ENCODE measurements around the gene HRG.

The HRG gene

DNA sequence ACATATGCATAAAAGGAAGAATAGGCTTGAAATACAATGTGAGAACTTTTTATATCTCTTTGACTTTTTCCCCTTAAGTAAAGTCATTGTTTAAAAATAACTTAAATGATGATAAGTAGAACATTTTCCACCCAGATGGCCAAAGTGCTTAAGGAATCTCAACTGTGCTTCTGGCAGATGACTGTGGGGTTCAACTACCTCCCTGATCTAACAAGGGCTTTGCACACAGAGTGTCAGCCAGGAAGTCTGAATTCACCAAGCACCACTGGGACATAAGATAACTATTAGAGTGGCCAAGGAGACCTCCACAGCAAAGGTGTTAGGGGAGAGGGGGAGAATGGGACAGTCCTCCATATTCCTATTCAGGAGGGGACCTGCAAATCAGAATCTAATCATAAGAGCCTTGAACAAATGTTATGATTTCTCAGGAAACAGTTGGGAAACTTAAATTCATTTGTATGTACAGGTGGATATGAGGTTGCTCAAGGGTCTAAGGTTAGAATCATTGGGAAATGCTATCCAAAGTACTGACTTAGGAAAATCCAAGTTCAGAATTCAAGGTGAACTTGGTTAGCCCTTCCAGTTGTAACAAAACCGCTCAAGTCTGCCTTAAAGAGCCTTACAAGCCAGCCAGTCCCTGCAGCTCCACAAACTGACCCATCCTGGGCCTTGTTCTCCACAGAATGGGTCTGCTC, 25.9 kb upstream of the HRG start, which contains the start of gene FETUB:
TSS of gene FETUB (plus strand) at position 622 of the 695 bp plus-strand sequence. CDS start at position 684, 62 bp downstream.
- no peak for DNase-seq

DNA sequence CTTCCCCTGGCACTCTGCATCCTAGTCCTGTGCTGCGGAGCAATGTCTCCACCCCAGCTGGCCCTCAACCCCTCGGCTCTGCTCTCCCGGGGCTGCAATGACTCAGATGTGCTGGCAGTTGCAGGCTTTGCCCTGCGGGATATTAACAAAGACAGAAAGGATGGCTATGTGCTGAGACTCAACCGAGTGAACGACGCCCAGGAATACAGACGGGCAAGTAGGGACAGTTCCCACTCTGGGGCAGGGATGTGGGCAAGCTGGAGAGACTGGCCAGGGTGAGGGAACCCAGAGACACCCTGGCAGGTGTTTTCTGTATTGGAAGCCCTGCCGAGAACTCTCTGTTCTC, 25.4 kb upstream of the HRG start:
- DNase-seq, result no peak

DNA sequence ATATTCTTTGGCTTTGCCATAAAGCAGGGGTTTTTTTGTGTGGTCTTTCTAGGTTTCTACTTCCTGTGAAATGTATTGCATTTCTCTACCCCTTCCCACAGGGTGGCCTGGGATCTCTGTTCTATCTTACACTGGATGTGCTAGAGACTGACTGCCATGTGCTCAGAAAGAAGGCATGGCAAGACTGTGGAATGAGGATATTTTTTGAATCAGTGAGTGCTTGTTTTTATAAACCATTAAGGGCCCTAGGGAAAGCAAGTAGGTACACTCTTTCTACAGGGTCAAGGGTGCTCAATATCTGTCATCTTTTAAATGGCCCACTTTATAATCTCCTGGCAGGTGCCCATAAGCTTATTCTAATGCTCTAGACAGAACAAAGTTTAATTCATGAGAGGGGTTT, 24.9 kb upstream of the HRG start:
- no peak for DNase-seq

DNA sequence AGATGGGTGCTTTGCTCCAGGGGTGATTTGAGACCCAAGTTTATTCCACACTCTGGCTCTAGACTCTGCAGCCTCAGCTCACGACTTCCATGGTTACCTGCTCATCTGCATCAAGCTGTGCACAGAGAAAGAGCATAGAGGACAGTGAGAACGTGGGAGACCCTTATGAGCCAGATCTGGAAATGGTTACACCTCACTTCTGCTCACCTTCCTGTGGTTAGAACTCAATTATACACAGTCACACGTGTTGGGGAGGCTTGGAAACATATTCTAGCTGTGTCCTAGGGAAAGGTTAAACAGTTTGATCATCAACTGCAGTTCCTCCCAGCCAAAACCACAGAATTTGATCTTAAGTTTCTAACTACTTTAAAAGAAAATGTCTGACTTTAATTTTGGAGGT, 23.8 kb upstream of the HRG start:
- no peak for DNase-seq

DNA sequence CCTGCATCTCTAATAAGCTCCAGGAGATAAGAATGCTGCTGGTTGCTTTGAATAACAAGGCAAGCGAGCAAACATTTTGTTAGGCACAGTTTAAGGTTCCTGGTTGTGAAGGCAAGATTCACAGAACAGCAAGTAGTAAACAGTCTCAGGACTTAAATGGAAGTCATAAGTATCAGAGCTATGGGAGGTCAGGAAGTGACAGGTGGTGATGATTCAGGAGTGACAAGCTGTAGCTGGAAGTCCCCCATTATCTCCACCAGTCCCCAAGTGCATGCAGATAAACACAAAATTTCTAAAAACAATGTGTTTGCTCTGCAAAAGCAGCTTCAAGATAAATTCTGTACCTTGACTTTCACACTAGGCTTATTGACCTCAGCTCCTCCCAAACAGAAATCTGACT, 22.3 kb upstream of the HRG start:
- DNase-seq, result no peak

DNA sequence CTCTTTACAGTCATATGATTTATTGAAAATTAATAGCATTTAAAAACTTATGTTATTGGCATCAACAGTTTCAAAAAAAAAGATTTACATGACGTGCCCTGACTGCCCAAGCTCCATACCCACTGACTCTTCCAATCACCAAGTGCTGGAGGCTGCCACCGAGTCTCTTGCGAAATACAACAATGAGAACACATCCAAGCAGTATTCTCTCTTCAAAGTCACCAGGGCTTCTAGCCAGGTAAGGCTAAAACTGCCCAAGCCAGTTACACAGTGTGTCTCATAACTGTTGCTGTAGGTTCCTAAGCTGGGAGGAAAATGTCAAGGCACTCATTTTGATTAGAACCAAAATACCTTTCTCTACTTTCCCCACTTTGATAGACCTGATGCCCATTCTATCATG, 21.1 kb upstream of the HRG start:
- DNase-seq, result no peak

DNA sequence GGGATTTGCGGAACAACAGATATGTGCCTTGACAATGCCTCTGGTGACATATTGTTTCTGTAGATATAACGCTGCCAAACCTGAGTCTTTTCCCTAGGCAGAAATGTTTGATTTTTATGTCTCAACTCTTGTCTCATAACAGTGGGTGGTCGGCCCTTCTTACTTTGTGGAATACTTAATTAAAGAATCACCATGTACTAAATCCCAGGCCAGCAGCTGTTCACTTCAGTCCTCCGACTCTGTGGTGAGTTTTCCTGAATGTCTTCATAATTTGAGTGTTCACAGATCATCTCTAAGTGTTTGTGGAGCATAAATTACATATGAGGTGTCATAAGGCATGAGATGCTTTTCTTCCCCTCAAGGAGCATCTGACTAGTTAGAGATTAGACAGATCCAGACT, 19.7 kb upstream of the HRG start:
- no peak for DNase-seq

DNA sequence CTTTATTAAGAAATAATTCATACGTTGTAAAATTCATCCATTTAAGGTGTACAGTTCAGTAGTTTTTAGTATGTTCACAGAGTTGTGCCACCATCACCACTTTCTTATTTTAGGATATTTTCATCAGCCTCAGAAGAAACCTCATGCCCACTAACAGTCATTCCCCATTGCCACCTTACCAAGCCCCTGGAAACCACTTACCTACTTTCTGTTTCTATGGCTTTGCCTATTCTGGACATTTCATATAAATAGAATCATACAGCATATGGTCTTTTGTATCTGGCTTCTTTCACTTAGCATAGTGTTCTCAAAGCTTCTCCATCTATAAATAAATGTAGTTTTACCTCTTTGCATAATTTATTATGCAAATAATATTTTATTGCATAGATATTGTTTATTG, 19.0 kb upstream of the HRG start:
- no peak for DNase-seq

DNA sequence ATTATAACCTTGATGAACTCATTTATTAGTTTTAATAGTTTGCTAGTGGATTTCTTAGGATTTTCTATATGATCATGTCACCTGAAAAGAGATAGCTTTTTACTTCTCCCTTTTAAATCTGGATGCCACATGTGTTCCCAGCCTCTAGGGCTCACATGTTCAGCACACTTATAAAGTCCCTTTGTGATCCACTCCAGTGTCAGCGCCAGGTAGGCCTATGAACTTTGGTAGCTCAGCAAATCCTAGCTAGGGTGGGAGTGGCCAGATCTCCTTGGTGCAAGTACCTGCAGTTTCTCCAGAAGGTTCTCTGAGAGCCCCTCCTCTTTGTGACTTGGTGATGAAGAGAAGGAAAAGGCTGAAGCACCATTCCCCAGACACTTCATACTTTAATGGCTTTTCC, 17.0 kb upstream of the HRG start:
- no peak for DNase-seq

DNA sequence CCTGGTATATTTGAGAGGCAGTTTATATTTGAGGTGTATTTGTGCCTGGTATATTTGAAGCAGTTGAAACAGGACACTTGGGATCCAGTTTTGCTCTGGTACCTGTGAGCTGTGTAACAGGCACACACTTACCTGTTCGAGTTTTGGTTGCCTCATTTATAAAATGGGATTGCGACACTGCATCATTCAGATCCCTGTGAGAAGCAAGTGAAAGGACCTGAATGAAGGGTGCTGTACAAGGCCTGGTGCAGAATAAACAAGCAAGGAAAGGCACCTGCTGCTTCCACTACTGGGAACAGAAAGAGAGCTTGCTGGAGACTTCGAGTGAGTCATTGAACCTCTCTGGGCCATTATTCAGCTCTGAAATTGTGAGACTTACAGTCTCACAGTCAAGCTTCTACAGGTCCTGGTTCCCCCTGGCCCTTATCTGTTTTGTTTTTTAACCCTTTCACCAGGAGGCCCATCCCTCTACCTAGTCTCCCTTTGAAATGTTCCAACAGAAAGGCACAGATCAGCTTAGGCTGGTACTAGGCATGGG, 14.1 kb upstream of the HRG start:
- DNase-seq, result no peak

DNA sequence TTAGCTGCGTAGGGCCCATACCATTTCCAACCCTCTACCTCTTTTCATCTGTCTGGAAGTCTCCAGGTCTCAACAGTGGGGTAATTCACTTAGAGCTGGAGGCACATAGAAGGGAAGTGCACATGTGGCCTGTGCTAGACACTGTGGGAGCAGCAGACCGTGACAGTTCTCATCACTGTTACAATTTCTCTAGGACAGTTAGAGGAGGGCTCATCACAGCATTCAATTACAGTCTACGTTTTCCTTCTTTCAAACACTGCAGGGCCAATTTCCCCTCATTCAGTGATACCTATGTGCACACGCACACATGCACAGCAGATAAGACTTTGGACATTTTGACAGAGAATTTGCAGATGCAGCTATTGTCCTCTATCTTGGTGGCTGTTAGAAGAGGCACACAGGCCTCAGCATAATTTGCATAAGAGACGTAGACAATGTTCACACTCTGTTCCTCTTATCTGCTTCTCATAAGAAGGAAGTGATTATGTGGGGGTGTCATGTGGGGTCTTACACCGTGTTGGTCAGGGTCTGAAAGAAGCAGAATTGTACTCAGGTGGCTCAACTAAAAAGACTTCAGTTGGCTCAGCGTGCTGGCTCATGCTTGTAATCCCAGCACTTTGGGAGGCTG, 12.6 kb upstream of the HRG start:
- no peak for DNase-seq

DNA sequence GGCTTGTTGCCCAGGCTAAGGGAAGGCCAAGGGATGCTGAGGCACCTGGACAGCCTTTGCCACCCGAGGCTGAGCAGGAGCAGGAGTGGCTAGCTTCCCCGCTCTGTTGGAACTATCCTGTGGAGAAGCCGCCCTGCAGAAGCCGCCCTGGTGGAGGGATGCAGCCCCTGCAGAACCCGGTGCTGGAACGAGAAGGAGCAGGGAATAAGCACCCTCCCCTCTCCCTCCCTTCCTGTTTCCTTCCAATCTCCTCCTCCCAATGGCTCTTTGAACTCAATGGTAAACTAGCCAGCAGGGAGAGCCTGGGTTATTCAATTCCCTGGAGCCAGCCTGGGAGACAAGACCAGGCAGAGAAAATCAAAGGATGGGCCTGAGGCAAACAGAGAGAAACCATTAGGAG, 11.8 kb upstream of the HRG start:
- no peak for DNase-seq

DNA sequence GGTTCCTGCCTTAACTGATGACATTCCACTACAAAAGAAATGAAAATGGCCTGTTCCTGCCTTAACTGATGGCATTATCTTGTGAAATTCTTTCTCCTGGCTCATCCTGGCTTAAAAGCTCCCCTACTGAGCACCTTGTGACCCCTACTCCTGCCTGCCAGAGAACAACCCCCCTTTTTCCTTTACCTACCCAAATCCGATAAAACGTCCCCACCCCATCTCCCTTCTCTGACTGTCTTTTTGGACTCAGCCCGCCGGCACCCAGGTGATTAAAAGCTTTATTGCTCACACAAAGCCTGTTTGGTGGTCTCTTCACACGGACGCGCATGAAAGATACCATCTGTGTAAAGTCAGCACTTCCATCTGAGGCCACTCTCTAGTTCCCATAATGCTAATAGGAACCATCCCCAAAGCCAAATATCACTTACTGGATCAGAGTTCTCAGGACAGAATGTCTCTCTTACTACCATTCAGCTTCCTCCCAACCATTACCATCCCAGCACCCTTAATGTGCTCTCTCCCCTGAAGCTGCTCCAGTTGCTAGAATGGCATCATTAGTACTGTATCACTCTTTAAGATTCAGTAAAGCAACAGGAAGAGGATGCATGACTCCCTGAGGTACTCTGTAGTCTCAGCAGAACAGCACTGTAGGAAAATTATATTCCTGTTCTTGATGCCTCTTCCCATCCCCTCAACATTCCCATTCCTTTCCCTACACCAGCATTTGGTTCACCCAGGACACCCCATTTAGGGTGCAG, 2.3 kb upstream of the HRG start:
- no peak for DNase-seq

DNA sequence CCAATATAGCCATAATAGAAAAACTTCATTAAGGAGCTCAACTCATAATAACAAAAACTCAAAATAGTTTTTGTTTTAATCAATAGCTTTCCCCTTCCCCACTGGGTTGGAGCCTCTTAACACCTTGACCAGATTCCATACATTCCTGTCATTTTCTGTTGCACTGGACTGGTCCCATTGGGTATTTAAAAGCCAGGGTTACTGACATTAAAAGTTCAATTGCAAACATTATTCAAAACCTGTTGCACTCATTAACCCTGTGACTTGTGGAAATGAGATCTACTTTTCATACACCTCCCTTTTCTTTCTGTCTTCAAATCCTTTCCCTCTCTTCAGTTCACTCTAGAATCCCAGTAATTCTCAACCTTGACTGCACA, 1.7 kb upstream of the HRG start:
- DNase-seq, result no peak

DNA sequence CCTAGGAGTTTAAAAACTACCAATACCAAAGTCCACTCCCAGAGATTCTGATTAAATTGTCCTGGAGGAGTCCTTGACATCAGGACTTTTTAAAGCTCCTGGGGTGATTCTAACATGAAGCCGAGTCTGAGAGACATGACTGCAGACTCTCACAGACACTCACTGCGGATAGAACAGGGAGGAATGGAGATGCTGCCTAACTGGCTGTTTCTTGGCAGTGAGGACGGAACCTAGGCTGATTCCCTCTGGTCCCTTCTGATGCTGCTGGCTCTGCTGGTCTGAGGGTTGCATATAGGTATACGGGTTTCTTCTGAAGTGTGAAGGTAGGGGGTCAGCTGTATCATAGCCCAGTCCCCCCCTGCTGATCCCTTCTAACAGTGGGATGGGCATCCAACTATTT, 1.3 kb upstream of the HRG start:
- DNase-seq, result no peak

DNA sequence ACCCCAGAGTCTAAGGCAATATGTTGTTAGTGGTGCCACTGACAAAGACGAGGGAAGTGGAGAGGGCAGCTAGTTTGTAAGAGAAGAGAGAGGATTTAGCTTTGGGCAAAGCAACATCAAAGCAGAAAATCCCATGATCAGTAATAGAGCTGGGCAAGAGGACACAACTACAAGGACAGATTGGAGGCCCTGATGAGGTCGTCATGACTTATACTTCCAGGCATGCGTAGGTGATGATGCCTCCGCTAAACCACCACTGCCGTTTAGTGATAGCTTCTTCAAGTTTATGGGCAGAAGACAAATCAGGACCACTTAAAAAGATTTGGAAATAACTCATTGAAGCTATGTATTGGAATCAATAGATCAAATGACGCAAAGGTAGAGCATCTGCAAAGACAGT, 2.6 kb downstream of the HRG start:
- DNase-seq, result no peak

DNA sequence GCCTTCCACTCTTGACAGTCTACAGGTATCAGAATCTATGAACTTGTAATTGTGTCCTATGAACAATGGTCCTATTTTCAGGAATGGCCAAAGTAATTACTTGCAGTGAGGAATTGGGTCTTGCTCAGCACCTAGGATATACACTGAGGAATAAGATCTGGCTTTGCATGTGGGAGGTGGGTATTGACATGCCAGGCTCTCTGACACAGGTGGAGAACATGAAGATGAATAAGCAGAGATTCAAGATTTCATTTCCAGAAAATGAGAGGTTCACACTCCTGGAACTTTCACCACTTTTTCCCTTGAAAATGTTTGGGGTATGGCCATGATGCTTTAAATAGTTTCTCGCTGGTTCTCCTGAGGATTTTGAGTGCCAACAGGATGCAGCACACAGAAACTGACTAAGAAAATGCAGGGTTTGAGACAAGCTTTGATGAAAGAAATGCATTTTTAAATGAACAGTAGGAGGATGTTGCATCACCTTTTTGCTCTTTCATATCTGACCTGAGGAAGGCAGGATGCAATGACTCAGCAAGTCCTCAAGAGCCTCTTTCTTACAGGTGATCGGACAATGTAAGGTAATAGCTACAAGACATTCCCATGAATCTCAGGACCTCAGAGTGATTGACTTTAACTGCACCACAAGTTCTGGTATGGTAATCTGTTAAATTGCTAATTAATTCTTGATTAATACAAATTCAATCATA, 3.7 kb downstream of the HRG start:
- no peak for DNase-seq

DNA sequence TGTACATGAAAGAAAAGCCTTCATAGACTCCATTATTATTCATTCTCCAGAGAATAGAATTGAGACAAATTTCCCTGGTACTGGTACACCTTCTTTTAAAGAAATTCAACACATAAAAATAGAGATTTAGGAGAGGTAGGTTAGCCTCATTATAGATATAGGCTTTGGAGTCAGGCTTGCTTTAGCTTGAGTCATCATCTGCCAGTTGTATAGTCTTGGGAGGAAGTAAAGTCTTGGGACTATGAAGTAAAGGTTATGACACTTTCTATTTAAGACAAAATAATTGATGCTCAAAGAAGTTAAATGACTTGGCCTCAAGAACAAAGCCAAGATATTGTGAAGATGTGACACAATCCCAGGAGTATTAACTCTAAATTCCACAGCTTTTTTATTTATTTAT, 4.3 kb downstream of the HRG start:
- no peak for DNase-seq

DNA sequence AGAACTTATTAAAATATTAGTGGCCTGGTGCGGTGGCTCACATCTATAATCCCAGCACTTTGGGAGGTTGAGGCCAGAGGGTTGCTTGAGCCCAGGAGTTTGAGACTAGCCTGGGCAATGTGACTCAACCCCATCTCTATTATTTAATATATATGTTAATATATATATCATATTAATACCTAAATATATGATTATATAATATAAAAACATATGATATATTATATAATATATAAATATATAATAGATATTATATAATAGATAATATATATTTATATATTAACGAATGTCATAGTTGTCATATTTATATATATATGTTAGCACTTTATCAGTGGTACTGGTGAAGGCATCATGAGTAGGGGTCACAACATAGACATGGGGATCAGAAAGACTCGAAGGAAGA, 5.2 kb downstream of the HRG start:
- DNase-seq, result no peak

DNA sequence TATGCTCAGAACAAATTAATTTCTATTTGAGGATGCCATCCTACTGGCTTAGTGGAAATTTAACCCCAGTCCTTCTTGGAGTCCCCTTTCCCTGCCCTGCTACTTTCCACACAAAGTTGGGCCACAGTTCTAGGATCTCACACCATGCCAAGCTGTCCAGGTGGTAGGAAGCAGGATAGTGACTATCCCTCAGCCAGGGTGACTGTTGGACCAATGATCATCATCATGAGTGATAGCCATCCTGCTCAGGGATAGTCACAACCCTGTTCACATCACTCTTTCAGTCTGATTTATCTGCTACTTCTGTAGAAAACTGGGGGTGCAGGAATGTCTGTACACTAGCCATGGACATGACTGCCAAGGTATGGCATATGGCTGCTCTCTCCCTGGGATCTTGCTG, 12.8 kb downstream of the HRG start:
- DNase-seq, result no peak

DNA sequence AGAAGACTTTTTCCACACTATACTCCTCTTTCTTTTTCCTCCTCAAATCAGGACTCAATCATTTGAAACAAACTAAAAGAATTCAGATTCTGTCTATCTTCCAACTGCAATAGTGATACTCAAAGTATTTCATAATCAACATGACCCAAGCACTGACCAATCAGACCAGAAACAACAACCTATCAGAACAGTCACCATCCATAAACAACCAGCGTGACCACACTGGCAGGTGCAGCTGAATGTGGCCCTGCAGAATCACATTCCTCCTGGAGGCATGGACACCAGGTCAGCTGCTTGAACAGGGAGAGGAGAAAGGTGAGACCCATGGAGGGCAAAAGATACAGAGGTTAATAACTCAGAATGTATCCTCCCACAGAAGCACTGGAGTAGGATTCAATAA, 13.3 kb downstream of the HRG start:
- no peak for DNase-seq

DNA sequence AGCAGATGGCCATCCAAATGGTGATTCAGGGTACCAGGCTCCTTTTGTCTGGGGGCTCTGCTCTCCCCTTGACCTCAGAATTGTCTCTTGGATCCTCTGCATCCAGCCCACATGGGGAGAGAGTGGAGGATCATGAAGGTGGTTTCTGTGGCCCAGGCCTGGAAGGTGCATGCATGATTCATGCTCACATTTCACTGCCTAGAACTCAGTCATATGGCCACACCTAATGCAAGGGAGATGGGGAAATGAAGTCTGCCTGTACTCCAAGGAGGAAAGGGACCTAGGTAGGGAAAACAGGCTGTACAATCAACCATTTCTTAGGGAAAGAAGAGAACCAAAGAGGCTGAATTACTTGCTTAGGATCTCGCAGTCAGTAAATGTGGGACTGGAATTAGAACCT, 15.1 kb downstream of the HRG start:
- DNase-seq, result no peak

DNA sequence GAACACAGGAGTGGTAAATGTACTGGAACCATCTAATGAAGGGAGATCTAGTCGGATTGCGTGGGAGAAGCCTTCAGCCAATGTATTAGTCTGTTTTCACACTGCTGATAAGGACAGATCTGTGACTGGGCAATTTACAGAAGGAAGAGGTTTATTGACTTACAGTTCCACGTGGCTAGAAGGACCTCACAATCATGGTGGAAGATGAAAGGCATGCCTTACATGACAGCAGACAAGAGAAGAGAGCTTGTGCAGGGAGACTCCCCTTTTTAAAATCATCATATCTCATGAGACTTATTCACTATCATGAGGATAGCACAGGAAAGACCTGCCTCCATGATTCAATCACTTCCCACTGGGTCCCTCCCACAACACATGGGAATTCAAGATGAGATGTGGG, 17.0 kb downstream of the HRG start:
- no peak for DNase-seq

DNA sequence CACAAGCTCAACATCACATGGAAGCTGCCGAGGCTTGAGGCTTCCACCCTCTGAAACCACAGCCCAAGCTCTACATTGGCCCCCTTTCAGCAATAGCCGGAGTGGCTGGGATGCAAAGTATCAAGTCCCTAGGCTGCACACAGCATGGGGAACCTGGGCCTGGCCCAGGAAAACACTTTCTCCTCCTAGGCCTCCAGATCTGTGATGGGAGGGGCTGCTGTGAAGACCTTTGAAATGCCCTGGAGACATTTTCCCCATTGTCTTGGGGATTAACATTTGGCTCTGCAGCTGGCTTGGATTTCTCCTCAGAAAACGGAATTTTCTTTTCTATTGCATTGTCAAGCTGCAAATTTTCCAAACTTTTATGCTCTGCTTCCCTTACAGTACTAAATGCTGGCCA, 18.2 kb downstream of the HRG start:
- DNase-seq, result no peak

All from CD4-positive, alpha-beta T cell treated with Interleukin-17A for 4 hours (primary cell).